Measurements from ENCODE around the gene CASTOR2. TPM values are rescaled to one million over a fixed set of nuclear protein-coding genes. Genes with fewer than 3 reads are reported as not detected.

Gene CASTOR2
- total RNA-seq, 1 experiment from 2014 or later = 41.1 TPM

DNA sequence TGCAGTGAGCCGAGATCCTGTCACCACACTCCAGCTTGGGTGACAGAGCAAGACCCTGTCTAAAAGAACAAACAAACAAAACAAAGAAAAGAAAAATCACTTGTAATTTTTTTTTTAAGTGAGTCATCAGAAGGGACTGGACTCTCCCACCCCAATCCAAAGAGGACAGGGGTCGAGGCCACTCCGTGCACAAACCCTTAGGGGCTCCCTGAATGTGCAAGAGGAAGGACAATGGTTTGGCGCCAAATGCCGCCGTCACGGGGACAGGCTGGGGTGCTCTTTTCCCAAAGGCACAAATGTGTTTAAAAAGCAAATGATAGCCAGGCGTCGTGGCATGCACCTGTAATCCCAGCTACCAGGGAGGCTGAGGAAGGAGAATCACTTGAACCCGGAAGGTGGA, 85.3 kb downstream of the CASTOR2 start:
- no peak overlapping the region for H3K27ac ChIP-seq (ENCODE audit: low read length)
- H3K36me3 ChIP-seq (ENCODE audit: control insufficient read depth, insufficient read depth, low read length) = peaks cover 4% of the 10 kb centered on the region; the same call in 1 of the 2 replicates
- in situ Hi-C loops (cut with HindIII; ENCODE audit: low pct_unique_long_range_greater_than_20kb, low sequenced_read_pairs) = no loop called here
- DNase-seq (ENCODE audit: low read depth, low spot score) (no peak), ATAC-seq (no peak)
- no peak overlapping the region for H3K4me3 ChIP-seq (ENCODE audit: low read depth in 2 of 2, low read length in 2 of 2)
- H3K27me3 ChIP-seq (ENCODE audit: control insufficient read depth, insufficient read depth, low read length) = no peaks in the 10 kb centered on the region
- BruUV-seq (replicated peaks) = no TSS peak
- TF ChIP-seq, protein P1, sequence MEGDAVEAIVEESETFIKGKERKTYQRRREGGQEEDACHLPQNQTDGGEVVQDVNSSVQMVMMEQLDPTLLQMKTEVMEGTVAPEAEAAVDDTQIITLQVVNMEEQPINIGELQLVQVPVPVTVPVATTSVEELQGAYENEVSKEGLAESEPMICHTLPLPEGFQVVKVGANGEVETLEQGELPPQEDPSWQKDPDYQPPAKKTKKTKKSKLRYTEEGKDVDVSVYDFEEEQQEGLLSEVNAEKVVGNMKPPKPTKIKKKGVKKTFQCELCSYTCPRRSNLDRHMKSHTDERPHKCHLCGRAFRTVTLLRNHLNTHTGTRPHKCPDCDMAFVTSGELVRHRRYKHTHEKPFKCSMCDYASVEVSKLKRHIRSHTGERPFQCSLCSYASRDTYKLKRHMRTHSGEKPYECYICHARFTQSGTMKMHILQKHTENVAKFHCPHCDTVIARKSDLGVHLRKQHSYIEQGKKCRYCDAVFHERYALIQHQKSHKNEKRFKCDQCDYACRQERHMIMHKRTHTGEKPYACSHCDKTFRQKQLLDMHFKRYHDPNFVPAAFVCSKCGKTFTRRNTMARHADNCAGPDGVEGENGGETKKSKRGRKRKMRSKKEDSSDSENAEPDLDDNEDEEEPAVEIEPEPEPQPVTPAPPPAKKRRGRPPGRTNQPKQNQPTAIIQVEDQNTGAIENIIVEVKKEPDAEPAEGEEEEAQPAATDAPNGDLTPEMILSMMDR (IDR thresholded peaks at IDR 0.05) = no peak
- no peak for TF ChIP-seq SIN3A (IDR thresholded peaks at IDR 0.05; ENCODE audit: borderline replicate concordance, insufficient read depth, low read depth, low read length)
- POLR2A ChIA-PET = interaction anchor here (0.6 kb wide), 1 partner anchor 46 kb away, joined by 4 read pairs; no protein-coding TSS in a partner anchor
- CTCF ChIA-PET = no interaction called here
- no peaks in the 10 kb centered on the region for H3K4me1 ChIP-seq (ENCODE audit: control insufficient read depth, insufficient read depth, low read length)
- no peaks in the 10 kb centered on the region for H3K9me3 ChIP-seq (ENCODE audit: control insufficient read depth, insufficient read depth, low read depth, low read length)
- intact Hi-C loops (cut with micrococcal nuclease; ENCODE audit: unreplicated experiment) = no loop called here

GRCh38 chr7:75050501-75050900, 86.0 kb downstream of the CASTOR2 start:
- TF ChIP-seq TCF7L2 (IDR thresholded peaks at IDR 0.05; ENCODE audit: low read depth, low read length) (no peak), SIN3A (IDR thresholded peaks at IDR 0.05; ENCODE audit: borderline replicate concordance, insufficient read depth, low read depth, low read length) (no peak), POLR2AphosphoS5 (IDR thresholded peaks at IDR 0.05; ENCODE audit: low read depth, low read length) (no peak)
- TF ChIP-seq, protein P2, sequence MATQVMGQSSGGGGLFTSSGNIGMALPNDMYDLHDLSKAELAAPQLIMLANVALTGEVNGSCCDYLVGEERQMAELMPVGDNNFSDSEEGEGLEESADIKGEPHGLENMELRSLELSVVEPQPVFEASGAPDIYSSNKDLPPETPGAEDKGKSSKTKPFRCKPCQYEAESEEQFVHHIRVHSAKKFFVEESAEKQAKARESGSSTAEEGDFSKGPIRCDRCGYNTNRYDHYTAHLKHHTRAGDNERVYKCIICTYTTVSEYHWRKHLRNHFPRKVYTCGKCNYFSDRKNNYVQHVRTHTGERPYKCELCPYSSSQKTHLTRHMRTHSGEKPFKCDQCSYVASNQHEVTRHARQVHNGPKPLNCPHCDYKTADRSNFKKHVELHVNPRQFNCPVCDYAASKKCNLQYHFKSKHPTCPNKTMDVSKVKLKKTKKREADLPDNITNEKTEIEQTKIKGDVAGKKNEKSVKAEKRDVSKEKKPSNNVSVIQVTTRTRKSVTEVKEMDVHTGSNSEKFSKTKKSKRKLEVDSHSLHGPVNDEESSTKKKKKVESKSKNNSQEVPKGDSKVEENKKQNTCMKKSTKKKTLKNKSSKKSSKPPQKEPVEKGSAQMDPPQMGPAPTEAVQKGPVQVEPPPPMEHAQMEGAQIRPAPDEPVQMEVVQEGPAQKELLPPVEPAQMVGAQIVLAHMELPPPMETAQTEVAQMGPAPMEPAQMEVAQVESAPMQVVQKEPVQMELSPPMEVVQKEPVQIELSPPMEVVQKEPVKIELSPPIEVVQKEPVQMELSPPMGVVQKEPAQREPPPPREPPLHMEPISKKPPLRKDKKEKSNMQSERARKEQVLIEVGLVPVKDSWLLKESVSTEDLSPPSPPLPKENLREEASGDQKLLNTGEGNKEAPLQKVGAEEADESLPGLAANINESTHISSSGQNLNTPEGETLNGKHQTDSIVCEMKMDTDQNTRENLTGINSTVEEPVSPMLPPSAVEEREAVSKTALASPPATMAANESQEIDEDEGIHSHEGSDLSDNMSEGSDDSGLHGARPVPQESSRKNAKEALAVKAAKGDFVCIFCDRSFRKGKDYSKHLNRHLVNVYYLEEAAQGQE (IDR thresholded peaks at IDR 0.05; ENCODE audit: insufficient read depth in 1 of 2, low read depth in 2 of 2, low read length in 1 of 2) = no peak
- TF ChIP-seq, protein P1 (IDR thresholded peaks at IDR 0.05) = no peak

More at GRCh38 chr7:75050501-75050900, 86.0 kb downstream of the CASTOR2 start:
- DNase-seq (ENCODE audit: low read depth, low spot score) (no peak), ATAC-seq (no peak)
- Histone ChIP-seq H3K4me1 (ENCODE audit: control insufficient read depth, insufficient read depth, low read length) (no peaks in the 10 kb centered on the region), H3K36me3 (ENCODE audit: control insufficient read depth, insufficient read depth, low read length) (peaks cover 7% of the 10 kb centered on the region), H3K4me3 (ENCODE audit: low read depth in 2 of 2, low read length in 2 of 2) (no peak overlapping the region), H3K27ac (ENCODE audit: low read length) (no peak overlapping the region), H3K9me3 (ENCODE audit: control insufficient read depth, insufficient read depth, low read depth, low read length) (no peaks in the 10 kb centered on the region), H3K27me3 (ENCODE audit: control insufficient read depth, insufficient read depth, low read length) (no peaks in the 10 kb centered on the region)
- POLR2A ChIA-PET = no interaction called here
- CTCF ChIA-PET = no interaction called here
- in situ Hi-C loops (cut with HindIII; ENCODE audit: low pct_unique_long_range_greater_than_20kb, low sequenced_read_pairs) = no loop called here
- no TSS peak for BruUV-seq (replicated peaks)
- intact Hi-C loops (cut with micrococcal nuclease; ENCODE audit: unreplicated experiment) = no loop called here

Data from Panc1 (cell line).